GM23338 (cell line): ENCODE measurements around the gene CELF2. TPM values are rescaled to one million over a fixed set of nuclear protein-coding genes. Genes with fewer than 3 reads are reported as not detected.

Source experiments
- ATAC-seq: fragments of 200-7000 bp; cut with Tn5 transposase; 3 replicates; pipeline ENCODE4 v1.9.1; 2020
- DNase-seq: peaks from one replicate; pipeline ENCODE4 v3.0.0-alpha.2; 2015; ENCODE audit warnings: low spot score
- H2AFZ ChIP-seq: fragments of 200-600 bp; sonication (generic); 2 replicates; pipeline ENCODE4 v1.8.0; 2016; ENCODE audit warnings: antibody characterized with exemption, mild to moderate bottlenecking, moderate library complexity
- H3F3A ChIP-seq: fragments of 200-600 bp; sonication (generic); replicated peaks from 2 replicates; pipeline ENCODE4 v1.8.0; 2017; ENCODE audit warnings: antibody characterized with exemption, mixed run types, low read depth
- H3K27ac ChIP-seq: fragments of 200-600 bp; sonication (generic); 2 replicates; pipeline ENCODE4 v1.6.1; 2016; ENCODE audit warnings: low read depth
- H3K27me3 ChIP-seq: fragments of 200-600 bp; sonication (generic); 2 replicates; pipeline ENCODE4 v1.8.0; 2016; ENCODE audit warnings: mild to moderate bottlenecking, mixed run types, moderate library complexity; ENCODE audit not compliant: insufficient read depth
- H3K36me3 ChIP-seq: fragments of 200-600 bp; sonication (generic); 2 replicates; pipeline ENCODE4 v1.8.0; 2016; ENCODE audit warnings: mild to moderate bottlenecking; ENCODE audit not compliant: insufficient read depth
- H3K4me1 ChIP-seq: fragments of 200-600 bp; sonication (generic); 2 replicates; pipeline ENCODE4 v1.8.0; 2016; ENCODE audit warnings: mild to moderate bottlenecking, moderate library complexity; ENCODE audit not compliant: insufficient read depth
- H3K4me2 ChIP-seq: fragments of 200-600 bp; sonication (generic); 2 replicates; pipeline ENCODE4 v1.7.1; 2017; ENCODE audit warnings: mixed run types
- H3K4me3 ChIP-seq: fragments of 200-600 bp; sonication (generic); 2 replicates; pipeline ENCODE4 v1.6.1; 2016; ENCODE audit warnings: mixed run types
- H3K79me2 ChIP-seq: fragments of 200-600 bp; sonication (generic); replicated peaks from 2 replicates; pipeline ENCODE4 v1.8.0; 2017; ENCODE audit warnings: mild to moderate bottlenecking; ENCODE audit not compliant: insufficient read depth
- H3K9me2 ChIP-seq: fragments of 200-600 bp; sonication (generic); 2 replicates; pipeline ENCODE4 v1.8.0; 2017; ENCODE audit not compliant: insufficient read depth
- H4K20me1 ChIP-seq: fragments of 200-600 bp; sonication (generic); replicated peaks from 2 replicates; pipeline ENCODE4 v1.8.0; 2017; ENCODE audit warnings: mild to moderate bottlenecking; ENCODE audit not compliant: insufficient read depth
- H3K27ac Mint-ChIP-seq: 2 replicates; pipeline ENCODE4 v1.8.0; 2020; ENCODE audit warnings: inconsistent platforms, mild to moderate bottlenecking, moderate library complexity, mixed read lengths
- H3K27me3 Mint-ChIP-seq: 3 replicates; pipeline ENCODE4 v1.8.0; 2022; ENCODE audit warnings: low read depth, mild to moderate bottlenecking, moderate library complexity, mixed read lengths, inconsistent platforms; ENCODE audit not compliant: insufficient read depth, poor library complexity
- H3K36me3 Mint-ChIP-seq: 3 replicates; pipeline ENCODE4 v1.8.0; 2021; ENCODE audit warnings: low read depth, mild to moderate bottlenecking, inconsistent platforms, moderate library complexity, mixed read lengths
- H3K4me1 Mint-ChIP-seq: 3 replicates; pipeline ENCODE4 v1.8.0; 2020; ENCODE audit warnings: mild to moderate bottlenecking, inconsistent platforms, mixed read lengths
- H3K4me3 Mint-ChIP-seq: 3 replicates; pipeline ENCODE4 v1.8.0; 2021; ENCODE audit warnings: moderate library complexity, mild to moderate bottlenecking, inconsistent platforms, mixed read lengths
- H3K9me3 Mint-ChIP-seq: 3 replicates; pipeline ENCODE4 v1.8.0; 2020; ENCODE audit warnings: moderate library complexity, mild to moderate bottlenecking, inconsistent platforms, mixed read lengths
- CREB1 ChIP-seq: fragments of 250-450 bp; sonication (Bioruptor Pico); IDR thresholded peaks from 2 replicates; pipeline ENCODE4 v1.5.0; 2020; ENCODE audit warnings: low read depth, mild to moderate bottlenecking, moderate library complexity
- ETS1 ChIP-seq: IDR thresholded peaks from 2 replicates; pipeline ENCODE4 v1.6.1; 2016; ENCODE audit warnings: antibody characterized with exemption
- EZH2 ChIP-seq: fragments of 200-600 bp; sonication (generic); IDR thresholded peaks from one replicate; pipeline ENCODE4 v1.8.0; 2017; ENCODE audit warnings: antibody characterized with exemption, mild to moderate bottlenecking, low read depth; ENCODE audit not compliant: unreplicated experiment
- EZH2phosphoT487 ChIP-seq: fragments of 200-600 bp; sonication (generic); IDR thresholded peaks from one replicate; pipeline ENCODE4 v1.8.1; 2018; ENCODE audit warnings: antibody characterized with exemption; ENCODE audit not compliant: unreplicated experiment
- NANOG ChIP-seq: IDR thresholded peaks from 2 replicates; pipeline ENCODE4 v1.6.1; 2016; ENCODE audit warnings: antibody characterized with exemption, borderline replicate concordance
- POLR2AphosphoS5 ChIP-seq: IDR thresholded peaks from 2 replicates; pipeline ENCODE4 v1.6.1; 2016; ENCODE audit warnings: antibody characterized with exemption, low read depth
- STAT1 ChIP-seq: IDR thresholded peaks from one replicate; pipeline ENCODE4 v1.6.1; 2016; ENCODE audit warnings: antibody characterized with exemption; ENCODE audit not compliant: unreplicated experiment
- ZNF114 ChIP-seq: fragments of 250-450 bp; sonication (Bioruptor Pico); IDR thresholded peaks from 2 replicates; pipeline ENCODE4 v1.5.0; 2020; ENCODE audit warnings: mild to moderate bottlenecking, moderate library complexity
- ZNF331 ChIP-seq: fragments of 250-450 bp; sonication (Bioruptor Pico); IDR thresholded peaks from 2 replicates; pipeline ENCODE4 v1.5.0; 2020; ENCODE audit warnings: low read depth, mild to moderate bottlenecking, moderate library complexity
- ZNF462 ChIP-seq: fragments of 250-450 bp; sonication (Bioruptor Pico); IDR thresholded peaks from 2 replicates; pipeline ENCODE4 v1.5.0; 2020; ENCODE audit warnings: mild to moderate bottlenecking, moderate library complexity
- polyA plus RNA-seq: library from polyadenylated mRNA; unstranded; fragments of >200 nt; fragmentation: Nextera tagmentation; extraction: Ambion mirVana; gene quantifications from 2 replicates; pipeline ENCODE4 v1.2.1, GENCODE V29; 2016
- total RNA-seq: library from RNA; depleted of rRNA; stranded (reverse); fragments of >200 nt; shearing (Covaris generic); gene quantifications from 2 replicates; pipeline ENCODE4 v1.2.3, GENCODE V29; 2014
- TF ChIP-seq, protein P1 (sequence below): IDR thresholded peaks from one replicate; pipeline ENCODE4 v1.6.1; 2018; ENCODE audit warnings: antibody characterized with exemption; ENCODE audit not compliant: unreplicated experiment

CELF2 gene
- total and polyA plus RNA-seq, 2 experiments from 2014 or later = 18.1 to 22.5 TPM

DNA sequence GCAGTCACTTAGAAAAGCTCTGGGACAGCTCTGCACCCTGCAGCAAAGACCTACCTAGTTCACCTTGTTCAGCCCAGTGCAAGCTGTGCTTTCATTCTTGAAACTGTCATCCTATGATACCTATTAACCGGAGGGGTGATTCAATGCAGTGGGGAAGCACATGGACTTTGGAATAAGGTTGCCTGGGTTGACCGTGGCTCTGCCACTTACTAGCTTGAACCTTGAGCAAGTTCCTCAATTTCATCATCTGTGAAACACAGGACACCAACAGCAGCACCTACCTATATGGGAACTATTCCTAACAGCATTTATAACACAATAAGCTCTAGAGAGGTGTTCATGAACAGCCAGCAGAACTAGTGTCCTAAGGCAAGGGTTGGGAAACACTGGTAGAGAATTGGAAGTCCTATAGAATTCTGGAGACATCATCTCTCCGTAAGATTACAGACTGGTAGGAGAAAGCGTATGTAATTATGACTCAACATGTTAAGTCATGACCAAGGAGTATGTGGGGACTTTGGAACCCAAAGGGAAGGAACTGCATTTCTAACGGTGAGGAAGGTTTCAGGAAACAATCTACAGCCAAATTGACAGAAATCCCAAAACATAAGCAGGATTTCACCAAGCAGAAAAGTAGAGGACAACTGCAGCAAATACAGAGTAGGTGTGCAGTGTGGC lies 323.8 kb downstream of the CELF2 start:
- Histone ChIP-seq H3K79me2 (no peaks in the 10 kb centered on the region), H3K27me3 (no peaks in the 10 kb centered on the region), H3K27ac (no peak overlapping the region), H3K9me2 (no peaks in the 10 kb centered on the region), H4K20me1 (no peaks in the 10 kb centered on the region), H3K4me1 (peaks cover 14% of the 10 kb centered on the region), H3F3A (no peaks in the 10 kb centered on the region), H2AFZ (no peak overlapping the region), H3K36me3 (no peaks in the 10 kb centered on the region), H3K4me2 (no peak overlapping the region), H3K4me3 (no peak overlapping the region)
- Mint-ChIP-seq H3K36me3 (no peaks in the 10 kb centered on the region), H3K27me3 (peaks cover 2% of the 10 kb centered on the region), H3K4me1 (peaks cover 29% of the 10 kb centered on the region), H3K4me3 (no peak overlapping the region), H3K27ac (no peak overlapping the region), H3K9me3 (no peaks in the 10 kb centered on the region)
- TF ChIP-seq EZH2phosphoT487 = no peak
- no peak for DNase-seq
- no peak for ATAC-seq

GRCh38 chr10:11344081-11344480 lies 326.4 kb downstream of the CELF2 start:
- H3K79me2 ChIP-seq = no peaks in the 10 kb centered on the region
- peaks cover 10% of the 10 kb centered on the region for H3K9me3 Mint-ChIP-seq
- no peaks in the 10 kb centered on the region for H4K20me1 ChIP-seq
- no peak overlapping the region for H3K4me2 ChIP-seq
- no peaks in the 10 kb centered on the region for H3K9me2 ChIP-seq
- ATAC-seq (no peak), DNase-seq (no peak)
- H3K27me3 ChIP-seq = no peaks in the 10 kb centered on the region
- H3K27ac ChIP-seq = no peak overlapping the region
- no peak overlapping the region for H3K4me3 ChIP-seq
- H2AFZ ChIP-seq = peak overlapping the region; percentile 87; the same call in 1 of the 2 replicates
- H3K27ac Mint-ChIP-seq = no peak overlapping the region
- no peaks in the 10 kb centered on the region for H3K27me3 Mint-ChIP-seq
- H3K36me3 Mint-ChIP-seq = peaks cover 2% of the 10 kb centered on the region; the same call in 1 of the 3 replicates
- no peaks in the 10 kb centered on the region for H3K4me1 ChIP-seq
- H3K4me3 Mint-ChIP-seq = no peak overlapping the region
- H3K36me3 ChIP-seq = no peaks in the 10 kb centered on the region
- peaks cover 5% of the 10 kb centered on the region for H3K4me1 Mint-ChIP-seq
- no peaks in the 10 kb centered on the region for H3F3A ChIP-seq
- TF ChIP-seq EZH2 (no peak), EZH2phosphoT487 (no peak), CREB1 (no peak), ZNF114 (CRISPR knock-in tag) (no peak), ZNF331 (no peak), POLR2AphosphoS5 (no peak), STAT1 (no peak), ZNF462 (CRISPR knock-in tag) (no peak), NANOG (no peak), ETS1 (no peak)
- TF ChIP-seq, protein P1, sequence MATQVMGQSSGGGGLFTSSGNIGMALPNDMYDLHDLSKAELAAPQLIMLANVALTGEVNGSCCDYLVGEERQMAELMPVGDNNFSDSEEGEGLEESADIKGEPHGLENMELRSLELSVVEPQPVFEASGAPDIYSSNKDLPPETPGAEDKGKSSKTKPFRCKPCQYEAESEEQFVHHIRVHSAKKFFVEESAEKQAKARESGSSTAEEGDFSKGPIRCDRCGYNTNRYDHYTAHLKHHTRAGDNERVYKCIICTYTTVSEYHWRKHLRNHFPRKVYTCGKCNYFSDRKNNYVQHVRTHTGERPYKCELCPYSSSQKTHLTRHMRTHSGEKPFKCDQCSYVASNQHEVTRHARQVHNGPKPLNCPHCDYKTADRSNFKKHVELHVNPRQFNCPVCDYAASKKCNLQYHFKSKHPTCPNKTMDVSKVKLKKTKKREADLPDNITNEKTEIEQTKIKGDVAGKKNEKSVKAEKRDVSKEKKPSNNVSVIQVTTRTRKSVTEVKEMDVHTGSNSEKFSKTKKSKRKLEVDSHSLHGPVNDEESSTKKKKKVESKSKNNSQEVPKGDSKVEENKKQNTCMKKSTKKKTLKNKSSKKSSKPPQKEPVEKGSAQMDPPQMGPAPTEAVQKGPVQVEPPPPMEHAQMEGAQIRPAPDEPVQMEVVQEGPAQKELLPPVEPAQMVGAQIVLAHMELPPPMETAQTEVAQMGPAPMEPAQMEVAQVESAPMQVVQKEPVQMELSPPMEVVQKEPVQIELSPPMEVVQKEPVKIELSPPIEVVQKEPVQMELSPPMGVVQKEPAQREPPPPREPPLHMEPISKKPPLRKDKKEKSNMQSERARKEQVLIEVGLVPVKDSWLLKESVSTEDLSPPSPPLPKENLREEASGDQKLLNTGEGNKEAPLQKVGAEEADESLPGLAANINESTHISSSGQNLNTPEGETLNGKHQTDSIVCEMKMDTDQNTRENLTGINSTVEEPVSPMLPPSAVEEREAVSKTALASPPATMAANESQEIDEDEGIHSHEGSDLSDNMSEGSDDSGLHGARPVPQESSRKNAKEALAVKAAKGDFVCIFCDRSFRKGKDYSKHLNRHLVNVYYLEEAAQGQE = no peak
